Astrocyte (in vitro differentiated cells and primary cell): Measurements from ENCODE around the gene TMEM33. TPM values are rescaled to one million over a fixed set of nuclear protein-coding genes. Genes with fewer than 3 reads are reported as not detected.

Experiments
- DNase-seq: peaks from one replicate; pipeline ENCODE4 v3.0.0-alpha.2; 2010; ENCODE audit warnings: low read depth
- FAIRE-seq: peaks from 2 replicates; lab custom pipeline; 2011; peaks lifted over from hg19 to GRCh38; lab: Jason Lieb, UNC
- H2AFZ ChIP-seq: 2 replicates; pipeline ENCODE4 v1.6.0; 2012; ENCODE audit warnings: low read depth, low read length, inconsistent platforms
- H3K27ac ChIP-seq: 2 replicates; pipeline ENCODE4 v1.5.1; 2011; ENCODE audit warnings: low read depth, low read length, inconsistent platforms
- H3K27me3 ChIP-seq: 2 replicates; pipeline ENCODE4 v1.6.0; 2011; ENCODE audit warnings: low read length, inconsistent platforms; ENCODE audit not compliant: insufficient read depth
- H3K36me3 ChIP-seq: 2 replicates; pipeline ENCODE4 v1.5.1; 2011; ENCODE audit warnings: low read length, inconsistent platforms; ENCODE audit not compliant: insufficient read depth
- H3K4me1 ChIP-seq: 2 replicates; pipeline ENCODE4 v1.5.1; 2011; ENCODE audit warnings: low read length, inconsistent platforms; ENCODE audit not compliant: insufficient read depth
- H3K4me2 ChIP-seq: 2 replicates; pipeline ENCODE4 v1.6.0; 2012; ENCODE audit warnings: low read length, inconsistent platforms
- H3K4me3 ChIP-seq: 2 replicates; pipeline ENCODE4 v1.5.1; 2011; ENCODE audit warnings: low read depth, mild to moderate bottlenecking, low read length, inconsistent platforms; ENCODE audit not compliant: insufficient read depth
- H3K79me2 ChIP-seq: 2 replicates; pipeline ENCODE4 v1.6.0; 2012; ENCODE audit warnings: mild to moderate bottlenecking, low read length, inconsistent platforms; ENCODE audit not compliant: insufficient read depth
- H3K9ac ChIP-seq: 2 replicates; pipeline ENCODE4 v1.6.0; 2012; ENCODE audit warnings: mild to moderate bottlenecking, low read length, inconsistent platforms
- H3K9me3 ChIP-seq: 2 replicates; pipeline ENCODE4 v1.5.1; 2012; ENCODE audit warnings: low read depth, mild to moderate bottlenecking, low read length, inconsistent platforms; ENCODE audit not compliant: insufficient read depth
- H4K20me1 ChIP-seq: 2 replicates; pipeline ENCODE4 v1.6.0; 2012; ENCODE audit warnings: low read length, inconsistent platforms; ENCODE audit not compliant: insufficient read depth
- H3K27ac Mint-ChIP-seq: one replicate; pipeline ENCODE4 v1.8.0; 2021; ENCODE audit warnings: mild to moderate bottlenecking, mixed read lengths; ENCODE audit not compliant: unreplicated experiment
- H3K27me3 Mint-ChIP-seq: one replicate; pipeline ENCODE4 v1.8.0; 2021; ENCODE audit warnings: low read depth, mixed read lengths; ENCODE audit not compliant: unreplicated experiment
- H3K36me3 Mint-ChIP-seq: one replicate; pipeline ENCODE4 v1.8.0; 2021; ENCODE audit warnings: low read depth, mixed read lengths; ENCODE audit not compliant: unreplicated experiment
- H3K4me1 Mint-ChIP-seq: one replicate; pipeline ENCODE4 v1.8.0; 2021; ENCODE audit warnings: low read depth, mixed read lengths; ENCODE audit not compliant: unreplicated experiment
- H3K4me3 Mint-ChIP-seq: one replicate; pipeline ENCODE4 v1.8.0; 2021; ENCODE audit warnings: mild to moderate bottlenecking, moderate library complexity, mixed read lengths; ENCODE audit not compliant: unreplicated experiment
- H3K9me3 Mint-ChIP-seq: one replicate; pipeline ENCODE4 v1.8.0; 2021; ENCODE audit warnings: mild to moderate bottlenecking, mixed read lengths; ENCODE audit not compliant: unreplicated experiment
- EZH2 ChIP-seq: IDR thresholded peaks from 2 replicates; pipeline ENCODE4 v1.6.1; 2012; ENCODE audit warnings: mild to moderate bottlenecking, low read length, inconsistent platforms; ENCODE audit not compliant: insufficient read depth
- total RNA-seq: library from RNA; stranded (reverse); gene quantifications from 2 replicates; pipeline ENCODE4 v1.2.1, GENCODE V29; 2021
- TF ChIP-seq, protein P1 (sequence below): IDR thresholded peaks from 2 replicates; pipeline ENCODE4 v1.5.1; 2011; ENCODE audit warnings: low read depth, mild to moderate bottlenecking, inconsistent platforms, low read length, moderate library complexity; ENCODE audit not compliant: insufficient read depth

Gene TMEM33
- total RNA-seq, 1 donor from 2014 or later: 84.0 TPM

DNA sequence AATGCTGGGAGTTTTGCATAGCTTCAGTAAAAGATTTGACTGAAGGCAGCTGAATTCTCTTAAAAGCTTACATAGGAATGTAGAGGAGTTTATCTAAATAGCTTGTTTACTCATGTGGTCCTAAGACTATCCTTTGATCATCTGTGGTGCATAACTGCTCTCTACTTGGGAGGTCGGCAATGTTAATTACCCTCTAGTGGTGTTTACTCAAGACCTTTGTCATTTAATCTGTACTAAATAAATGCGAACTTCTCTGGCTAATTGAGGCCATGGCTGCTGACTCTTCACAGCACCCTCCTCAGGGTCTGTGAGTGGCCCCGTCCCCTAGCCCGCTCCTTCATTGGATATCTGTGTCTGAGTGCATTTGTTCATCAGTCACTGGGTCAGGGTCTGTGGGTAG lies 13.8 kb upstream of the TMEM33 start:
- no peak for TF ChIP-seq EZH2
- TF ChIP-seq, protein P1, sequence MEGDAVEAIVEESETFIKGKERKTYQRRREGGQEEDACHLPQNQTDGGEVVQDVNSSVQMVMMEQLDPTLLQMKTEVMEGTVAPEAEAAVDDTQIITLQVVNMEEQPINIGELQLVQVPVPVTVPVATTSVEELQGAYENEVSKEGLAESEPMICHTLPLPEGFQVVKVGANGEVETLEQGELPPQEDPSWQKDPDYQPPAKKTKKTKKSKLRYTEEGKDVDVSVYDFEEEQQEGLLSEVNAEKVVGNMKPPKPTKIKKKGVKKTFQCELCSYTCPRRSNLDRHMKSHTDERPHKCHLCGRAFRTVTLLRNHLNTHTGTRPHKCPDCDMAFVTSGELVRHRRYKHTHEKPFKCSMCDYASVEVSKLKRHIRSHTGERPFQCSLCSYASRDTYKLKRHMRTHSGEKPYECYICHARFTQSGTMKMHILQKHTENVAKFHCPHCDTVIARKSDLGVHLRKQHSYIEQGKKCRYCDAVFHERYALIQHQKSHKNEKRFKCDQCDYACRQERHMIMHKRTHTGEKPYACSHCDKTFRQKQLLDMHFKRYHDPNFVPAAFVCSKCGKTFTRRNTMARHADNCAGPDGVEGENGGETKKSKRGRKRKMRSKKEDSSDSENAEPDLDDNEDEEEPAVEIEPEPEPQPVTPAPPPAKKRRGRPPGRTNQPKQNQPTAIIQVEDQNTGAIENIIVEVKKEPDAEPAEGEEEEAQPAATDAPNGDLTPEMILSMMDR: no peak
- peaks cover 4% of the 10 kb centered on the region for H3K9me3 Mint-ChIP-seq

DNA sequence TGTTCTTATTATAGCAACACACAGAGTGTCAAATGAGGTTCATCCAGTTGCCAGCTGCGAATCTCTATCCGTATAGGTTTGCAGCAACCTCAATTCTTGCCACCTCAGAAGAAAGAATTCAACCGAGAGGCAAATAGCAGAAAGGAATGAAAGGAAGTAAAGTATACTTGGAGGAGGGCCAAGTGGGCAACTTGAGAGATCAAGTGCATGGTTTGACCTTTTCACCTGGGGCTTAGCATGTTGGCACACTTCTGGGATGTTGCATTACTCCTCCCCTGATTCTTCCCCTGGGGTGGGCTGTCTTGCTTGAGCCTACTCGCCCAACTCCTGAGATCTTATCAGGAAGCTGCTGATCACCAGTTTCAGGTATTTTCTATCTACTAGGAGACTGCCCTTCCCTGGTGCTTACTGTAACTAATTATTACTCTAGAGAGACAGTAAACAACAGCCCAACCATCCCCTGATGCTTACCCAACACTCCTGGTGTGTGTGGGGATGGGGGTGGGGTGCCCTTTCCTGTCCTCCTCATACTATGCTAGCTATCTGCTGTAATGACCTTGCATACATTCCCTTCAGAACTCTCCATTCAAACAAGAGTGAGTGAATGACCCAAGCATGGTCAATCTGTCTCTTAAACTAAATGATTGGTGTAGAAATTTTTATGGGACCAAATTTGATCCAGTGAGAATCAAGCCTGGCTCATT lies 7.3 kb upstream of the TMEM33 start:
- H3K9me3 ChIP-seq: no peaks in the 10 kb centered on the region
- H3K36me3 ChIP-seq: no peaks in the 10 kb centered on the region
- H3K9ac ChIP-seq: no peak overlapping the region
- Mint-ChIP-seq H3K27ac (no peak overlapping the region), H3K9me3 (no peaks in the 10 kb centered on the region), H3K4me1 (no peaks in the 10 kb centered on the region), H3K4me3 (no peak overlapping the region), H3K36me3 (no peaks in the 10 kb centered on the region), H3K27me3 (no peaks in the 10 kb centered on the region)
- H3K4me3 ChIP-seq: no peak overlapping the region
- FAIRE-seq (no peak), DNase-seq (no peak)
- H3K27me3 ChIP-seq: peaks cover 3% of the 10 kb centered on the region
- no peaks in the 10 kb centered on the region for H3K79me2 ChIP-seq
- H2AFZ ChIP-seq: no peak overlapping the region
- TF ChIP-seq, protein P1: no peak
- no peak for TF ChIP-seq EZH2
- no peak overlapping the region for H3K4me2 ChIP-seq
- no peaks in the 10 kb centered on the region for H4K20me1 ChIP-seq
- no peaks in the 10 kb centered on the region for H3K4me1 ChIP-seq
- H3K27ac ChIP-seq: no peak overlapping the region

More for the DNA sequence above, 13.8 kb upstream of the TMEM33 start:
- no peak overlapping the region for H3K4me3 ChIP-seq
- no peak overlapping the region for H3K9ac ChIP-seq
- H3K9me3 ChIP-seq: no peaks in the 10 kb centered on the region
- H3K4me1 Mint-ChIP-seq: no peaks in the 10 kb centered on the region
- no peak overlapping the region for H3K4me3 Mint-ChIP-seq
- DNase-seq: no peak
- peaks cover 6% of the 10 kb centered on the region for H3K27me3 Mint-ChIP-seq
- H4K20me1 ChIP-seq: no peaks in the 10 kb centered on the region
- no peaks in the 10 kb centered on the region for H3K79me2 ChIP-seq
- no peaks in the 10 kb centered on the region for H3K36me3 Mint-ChIP-seq
- H3K4me2 ChIP-seq: no peak overlapping the region
- H3K27ac ChIP-seq: no peak overlapping the region
- FAIRE-seq: no peak
- no peak overlapping the region for H3K27ac Mint-ChIP-seq
- no peak overlapping the region for H2AFZ ChIP-seq
- H3K27me3 ChIP-seq: no peaks in the 10 kb centered on the region
- H3K36me3 ChIP-seq: no peaks in the 10 kb centered on the region
- no peaks in the 10 kb centered on the region for H3K4me1 ChIP-seq

DNA sequence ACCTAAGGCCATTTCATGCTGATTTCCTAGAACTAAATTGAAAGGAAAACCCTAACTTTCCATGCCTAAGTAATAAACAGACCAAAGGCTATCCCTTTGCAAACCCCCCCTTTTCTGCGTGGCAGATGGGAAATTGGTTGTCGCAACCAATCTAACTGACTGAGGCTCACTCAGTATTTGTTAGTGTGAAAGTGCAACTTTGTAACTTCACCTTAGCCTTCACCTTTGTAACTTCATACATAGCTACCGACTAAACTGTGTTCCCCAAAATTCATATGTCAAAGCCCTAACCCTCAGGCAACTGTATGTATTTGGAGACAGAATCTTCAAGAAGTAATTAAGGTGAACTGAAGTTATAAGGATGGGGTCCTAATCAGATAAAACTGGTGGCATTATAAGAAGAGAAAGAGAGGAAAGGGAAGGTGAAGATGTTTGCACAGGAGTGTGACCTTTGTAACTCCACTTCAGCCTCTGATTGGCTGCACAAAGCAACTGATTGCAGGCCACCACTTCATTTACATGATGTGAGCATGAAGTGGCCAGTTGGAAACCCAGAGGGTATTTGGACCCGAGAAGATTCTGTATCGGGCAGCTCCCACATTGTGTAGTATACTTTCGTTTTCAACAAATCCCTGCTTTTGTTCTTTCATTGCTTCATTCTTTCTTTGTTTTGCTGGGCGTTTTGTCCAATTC lies 4.9 kb upstream of the TMEM33 start:
- no peak overlapping the region for H2AFZ ChIP-seq
- H3K27ac ChIP-seq: no peak overlapping the region
- Mint-ChIP-seq H3K36me3 (no peaks in the 10 kb centered on the region), H3K27me3 (no peaks in the 10 kb centered on the region), H3K4me1 (no peaks in the 10 kb centered on the region), H3K9me3 (no peaks in the 10 kb centered on the region), H3K27ac (no peak overlapping the region), H3K4me3 (no peak overlapping the region)
- FAIRE-seq: no peak
- H3K27me3 ChIP-seq: peaks cover 3% of the 10 kb centered on the region
- H3K4me3 ChIP-seq: no peak overlapping the region
- H3K9ac ChIP-seq: no peak overlapping the region
- TF ChIP-seq, protein P1: no peak
- no peak for TF ChIP-seq EZH2
- peak overlapping the region; percentile 35 for H3K4me2 ChIP-seq
- no peak for DNase-seq
- H3K36me3 ChIP-seq: no peaks in the 10 kb centered on the region
- H3K9me3 ChIP-seq: no peaks in the 10 kb centered on the region
- H3K79me2 ChIP-seq: peaks cover 4% of the 10 kb centered on the region
- no peaks in the 10 kb centered on the region for H4K20me1 ChIP-seq
- H3K4me1 ChIP-seq: no peaks in the 10 kb centered on the region
